ENCODE results near the gene RBM4.
A peak's percentile ranks its signal among the peaks of the same experiment; 100 is the strongest.

Gene RBM4

DNA sequence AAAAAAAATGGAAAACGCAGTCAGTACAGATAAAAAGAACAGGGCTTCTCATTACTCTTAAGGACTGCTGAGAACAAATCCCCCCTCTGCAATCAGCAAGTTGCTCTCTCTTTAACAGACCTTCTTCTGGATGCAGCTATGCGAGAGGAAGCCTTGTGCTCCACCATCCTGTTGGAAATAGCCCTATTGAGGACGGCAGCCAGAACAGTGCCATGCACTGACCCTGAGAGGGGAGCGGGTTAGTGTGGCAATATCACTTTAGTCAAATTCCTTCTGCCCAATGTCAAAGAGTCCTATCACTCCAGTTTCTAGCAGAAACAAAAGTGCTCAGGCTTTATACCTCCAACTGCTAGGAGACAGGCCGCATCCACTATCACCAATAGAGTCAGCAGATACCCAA lies 32.3 kb downstream of the RBM4 start:
- Histone ChIP-seq H3K9ac (no peak overlapping the region), H2AFZ (ENCODE audit: low read depth) (no peak overlapping the region), H3K4me3 (IDR thresholded peaks at IDR 0.05; ENCODE audit: insufficient read depth, low read depth, low read length) (no peak overlapping the region), H3K27ac (no peak overlapping the region), H3K4me1 (ENCODE audit: low read depth, poor library complexity, severe bottlenecking) (peaks cover 3% of the 10 kb centered on the region), H3K79me2 (ENCODE audit: insufficient read depth, low read depth) (peaks cover 38% of the 10 kb centered on the region; the same call in 1 of the 2 replicates), H4K20me1 (ENCODE audit: insufficient read depth) (no peaks in the 10 kb centered on the region), H3K27me3 (ENCODE audit: insufficient read depth, low read depth) (no peaks in the 10 kb centered on the region), H3K4me2 (no peak overlapping the region), H3K36me3 (ENCODE audit: insufficient read depth) (no peaks in the 10 kb centered on the region; the same call in 1 of the 2 replicates)
- TF ChIP-seq, protein P1, sequence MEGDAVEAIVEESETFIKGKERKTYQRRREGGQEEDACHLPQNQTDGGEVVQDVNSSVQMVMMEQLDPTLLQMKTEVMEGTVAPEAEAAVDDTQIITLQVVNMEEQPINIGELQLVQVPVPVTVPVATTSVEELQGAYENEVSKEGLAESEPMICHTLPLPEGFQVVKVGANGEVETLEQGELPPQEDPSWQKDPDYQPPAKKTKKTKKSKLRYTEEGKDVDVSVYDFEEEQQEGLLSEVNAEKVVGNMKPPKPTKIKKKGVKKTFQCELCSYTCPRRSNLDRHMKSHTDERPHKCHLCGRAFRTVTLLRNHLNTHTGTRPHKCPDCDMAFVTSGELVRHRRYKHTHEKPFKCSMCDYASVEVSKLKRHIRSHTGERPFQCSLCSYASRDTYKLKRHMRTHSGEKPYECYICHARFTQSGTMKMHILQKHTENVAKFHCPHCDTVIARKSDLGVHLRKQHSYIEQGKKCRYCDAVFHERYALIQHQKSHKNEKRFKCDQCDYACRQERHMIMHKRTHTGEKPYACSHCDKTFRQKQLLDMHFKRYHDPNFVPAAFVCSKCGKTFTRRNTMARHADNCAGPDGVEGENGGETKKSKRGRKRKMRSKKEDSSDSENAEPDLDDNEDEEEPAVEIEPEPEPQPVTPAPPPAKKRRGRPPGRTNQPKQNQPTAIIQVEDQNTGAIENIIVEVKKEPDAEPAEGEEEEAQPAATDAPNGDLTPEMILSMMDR (conservative IDR thresholded peaks at IDR 0.05; ENCODE audit: low read depth, low read length): no peak

DNA sequence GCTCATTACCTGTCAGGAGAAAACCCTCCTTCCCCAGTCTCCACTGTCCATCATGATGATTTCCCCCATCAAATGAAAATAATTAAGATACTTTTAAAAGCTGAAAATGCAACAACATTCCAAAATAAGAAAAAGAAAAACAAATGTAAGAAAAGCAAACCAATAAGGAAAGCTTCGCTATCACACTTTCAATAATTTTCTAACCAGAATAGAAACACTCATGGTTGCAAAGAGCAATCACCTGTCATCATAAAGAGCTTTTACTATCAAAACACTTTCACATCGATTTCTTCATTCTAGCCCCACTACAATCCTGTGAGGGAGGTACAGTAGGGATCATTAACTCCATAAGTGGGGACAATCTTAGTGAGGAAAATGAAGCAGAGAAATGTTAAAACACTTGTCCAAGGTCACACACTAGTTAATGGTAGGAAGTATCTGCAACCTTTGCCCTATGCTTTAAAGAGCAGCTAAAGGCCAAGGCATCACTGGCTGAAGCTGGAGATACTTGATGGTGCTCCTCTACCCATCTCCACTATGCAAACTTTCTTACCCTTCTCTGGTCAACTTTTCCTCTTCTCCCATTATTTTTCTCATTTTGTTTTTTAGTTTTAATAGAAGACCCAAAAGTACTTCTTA lies 36.6 kb downstream of the RBM4 start:
- Histone ChIP-seq H3K27ac (no peak overlapping the region), H3K36me3 (ENCODE audit: insufficient read depth) (no peaks in the 10 kb centered on the region; the same call in 1 of the 2 replicates), H3K9ac (no peak overlapping the region), H3K79me2 (ENCODE audit: insufficient read depth, low read depth) (peaks cover 24% of the 10 kb centered on the region; the same call in 1 of the 2 replicates), H3K4me1 (ENCODE audit: low read depth, poor library complexity, severe bottlenecking) (peaks cover 10% of the 10 kb centered on the region), H3K27me3 (ENCODE audit: insufficient read depth, low read depth) (no peaks in the 10 kb centered on the region), H3K4me3 (IDR thresholded peaks at IDR 0.05; ENCODE audit: insufficient read depth, low read depth, low read length) (no peak overlapping the region), H4K20me1 (ENCODE audit: insufficient read depth) (no peaks in the 10 kb centered on the region), H2AFZ (ENCODE audit: low read depth) (no peak overlapping the region), H3K4me2 (no peak overlapping the region)
- TF ChIP-seq, protein P1 (conservative IDR thresholded peaks at IDR 0.05; ENCODE audit: low read depth, low read length): no peak

DNA sequence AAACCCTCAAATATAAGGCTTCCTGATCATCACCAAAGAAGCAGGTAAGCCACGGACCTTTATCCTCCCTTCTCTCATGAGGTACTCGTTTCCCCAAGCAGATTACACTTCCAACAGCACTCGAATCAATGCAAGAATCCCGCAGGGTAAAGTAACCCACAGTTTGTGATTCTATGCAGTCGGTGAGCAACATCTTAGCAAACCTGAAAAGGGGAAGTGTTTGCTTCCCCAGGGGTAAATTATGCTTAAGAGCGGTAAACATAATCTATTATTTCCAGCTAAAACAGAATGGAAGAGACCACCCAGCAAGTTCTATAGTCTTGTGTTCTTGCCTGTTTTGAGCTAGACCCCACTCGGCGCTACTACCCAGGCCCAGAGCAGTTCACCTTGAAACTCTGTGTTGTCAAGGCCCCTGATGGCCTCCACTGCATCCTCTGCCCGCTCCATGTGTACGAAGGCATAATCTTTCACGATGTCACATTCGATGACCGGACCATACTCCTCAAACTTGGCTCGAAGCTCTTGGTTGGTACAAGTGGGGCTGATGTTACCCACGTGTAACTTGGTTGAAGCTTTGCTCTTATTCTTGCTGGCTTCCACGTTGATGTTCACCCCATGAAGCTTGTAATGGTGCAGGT lies 37.9 kb downstream of the RBM4 start:
- Histone ChIP-seq H3K36me3 (ENCODE audit: insufficient read depth) (no peaks in the 10 kb centered on the region; the same call in 1 of the 2 replicates), H3K4me2 (peak overlapping the region; percentile 87; the same call in 1 of the 2 replicates), H3K27ac (no peak overlapping the region), H3K9ac (no peak overlapping the region), H3K4me1 (ENCODE audit: low read depth, poor library complexity, severe bottlenecking) (peaks cover 10% of the 10 kb centered on the region), H2AFZ (ENCODE audit: low read depth) (no peak overlapping the region), H3K4me3 (IDR thresholded peaks at IDR 0.05; ENCODE audit: insufficient read depth, low read depth, low read length) (no peak overlapping the region), H4K20me1 (ENCODE audit: insufficient read depth) (no peaks in the 10 kb centered on the region), H3K27me3 (ENCODE audit: insufficient read depth, low read depth) (no peaks in the 10 kb centered on the region), H3K79me2 (ENCODE audit: insufficient read depth, low read depth) (peaks cover 17% of the 10 kb centered on the region; the same call in 1 of the 2 replicates)
- TF ChIP-seq, protein P1 (conservative IDR thresholded peaks at IDR 0.05; ENCODE audit: low read depth, low read length): no peak

DNA sequence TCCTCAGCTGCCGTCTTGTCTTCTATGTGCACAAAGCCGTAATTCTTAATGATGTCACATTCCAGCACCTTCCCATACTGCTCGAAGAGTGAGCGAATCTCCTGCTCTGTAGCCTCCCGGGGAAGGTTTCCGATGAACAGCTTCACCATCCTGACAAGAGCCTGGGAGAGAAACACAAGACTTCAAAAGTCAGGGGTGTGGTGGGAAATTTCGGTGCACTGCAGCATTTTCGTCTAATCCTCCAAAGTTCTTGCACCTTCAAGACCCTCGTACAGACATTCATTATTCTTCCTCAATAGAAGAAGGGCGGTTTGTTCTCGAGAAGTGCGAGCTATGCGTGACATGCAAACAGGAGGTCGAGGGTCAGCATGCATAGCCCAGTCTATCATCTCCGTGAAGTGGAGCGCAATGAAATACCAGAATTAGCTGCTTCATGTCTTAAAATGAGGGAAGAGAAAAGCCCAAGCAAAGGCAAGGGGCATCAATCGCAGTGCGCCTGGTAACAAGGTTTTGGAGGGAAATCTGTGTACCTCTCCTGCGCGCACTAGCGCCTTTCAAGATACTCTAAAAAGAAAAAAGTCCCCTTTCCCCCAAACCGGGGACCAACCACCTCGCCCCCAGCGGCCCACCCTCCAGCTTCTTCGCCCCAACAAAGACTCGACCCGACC lies 38.6 kb downstream of the RBM4 start:
- Histone ChIP-seq H3K36me3 (ENCODE audit: insufficient read depth) (no peaks in the 10 kb centered on the region; the same call in 1 of the 2 replicates), H3K27ac (peak overlapping the region; percentile 98), H3K4me2 (peak overlapping the region; percentile 87), H3K4me1 (ENCODE audit: low read depth, poor library complexity, severe bottlenecking) (peaks cover 10% of the 10 kb centered on the region), H3K79me2 (ENCODE audit: insufficient read depth, low read depth) (peaks cover 11% of the 10 kb centered on the region; the same call in 1 of the 2 replicates), H2AFZ (ENCODE audit: low read depth) (peak overlapping the region; percentile 70), H4K20me1 (ENCODE audit: insufficient read depth) (no peaks in the 10 kb centered on the region), H3K4me3 (IDR thresholded peaks at IDR 0.05; ENCODE audit: insufficient read depth, low read depth, low read length) (no peak overlapping the region), H3K9ac (peak overlapping the region; percentile 75), H3K27me3 (ENCODE audit: insufficient read depth, low read depth) (no peaks in the 10 kb centered on the region)
- TF ChIP-seq, protein P1 (conservative IDR thresholded peaks at IDR 0.05; ENCODE audit: low read depth, low read length): no peak

Measured in KMS-11 (cell line).